Neural cell (in vitro differentiated cells): ENCODE data around the gene UBE2H.

ENCODE experiments used
- CTCF ChIP-seq: fragments of 450-650 bp; IDR thresholded peaks from 2 replicates; pipeline ENCODE4 v1.5.1; 2014; ENCODE audit warnings: antibody characterized with exemption, mild to moderate bottlenecking, moderate library complexity; ENCODE audit not compliant: poor library complexity, severe bottlenecking
- EP300 ChIP-seq: fragments of 450-650 bp; conservative IDR thresholded peaks from 2 replicates; pipeline ENCODE4 v1.6.1; 2014; ENCODE audit warnings: antibody characterized with exemption, mild to moderate bottlenecking, moderate library complexity; ENCODE audit not compliant: poor library complexity, severe bottlenecking
- EZH2 ChIP-seq: fragments of 200-600, 300-800 bp; shearing (Covaris generic), sonication (generic); IDR thresholded peaks from 2 replicates; pipeline ENCODE4 v1.6.1; 2014; ENCODE audit warnings: antibody characterized with exemption, low read length, borderline replicate concordance, mild to moderate bottlenecking; ENCODE audit not compliant: insufficient read depth, poor library complexity, severe bottlenecking
- POLR2AphosphoS5 ChIP-seq: IDR thresholded peaks from 2 replicates; pipeline ENCODE4 v1.6.1; 2012
- RAD21 ChIP-seq: fragments of 450-650 bp; conservative IDR thresholded peaks from 2 replicates; pipeline ENCODE4 v1.6.1; 2014; ENCODE audit warnings: antibody characterized with exemption, mild to moderate bottlenecking, moderate library complexity

- TF ChIP-seq RAD21 (no peak), CTCF (no peak), POLR2AphosphoS5 (no peak), EZH2 (no peak), EP300 (no peak)
Measured at GRCh38 chr7:129923709-129924108, 29.1 kb downstream of the UBE2H start.
